DND-41 (cell line): ENCODE data around the gene TAF13.

Experiments
- CTCF ChIP-seq: IDR thresholded peaks from 2 replicates; pipeline ENCODE4 v1.5.1; 2012; ENCODE audit warnings: borderline replicate concordance, low read length, moderate library complexity, mild to moderate bottlenecking; ENCODE audit not compliant: poor library complexity, severe bottlenecking; ENCODE audit errors: extremely low read depth
- EZH2 ChIP-seq: IDR thresholded peaks from 3 replicates; pipeline ENCODE4 v1.6.1; 2012; ENCODE audit warnings: borderline replicate concordance, low read depth, mild to moderate bottlenecking, moderate library complexity, low read length, inconsistent platforms; ENCODE audit not compliant: severe bottlenecking

GRCh38 chr1:109094377-109094803 lies 18.6 kb upstream of the TAF13 start:
- no peak for TF ChIP-seq CTCF
- no peak for TF ChIP-seq EZH2
